GM12892 (cell line): ENCODE data around the gene TAB2.
A peak's percentile ranks its signal among the peaks of the same experiment; 100 is the strongest.
"Not testable (repeated sequence)": the region's sequence is repeated elsewhere in the genome, so short reads cannot be mapped to it uniquely, and the experiment has no call there.

Experiments used
- DNase-seq: peaks from one replicate; pipeline ENCODE4 v3.0.0; 2011; ENCODE audit not compliant: insufficient read length
- FAIRE-seq: peaks from 2 replicates; lab custom pipeline; 2011; peaks lifted over from hg19 to GRCh38; lab: Jason Lieb, UNC
- POLR2A ChIP-seq: IDR thresholded peaks from 2 replicates; pipeline ENCODE4 v1.6.1; 2011; ENCODE audit warnings: low read depth, low read length, control low read depth
- POLR2AphosphoS5 ChIP-seq: IDR thresholded peaks from 2 replicates; pipeline ENCODE4 v1.6.1; 2011; ENCODE audit warnings: low read depth, low read length, control low read depth
- TAF1 ChIP-seq: IDR thresholded peaks from 2 replicates; pipeline ENCODE4 v1.6.1; 2011; ENCODE audit warnings: low read depth, mild to moderate bottlenecking, control low read depth, low read length, borderline replicate concordance

Gene TAB2

DNA sequence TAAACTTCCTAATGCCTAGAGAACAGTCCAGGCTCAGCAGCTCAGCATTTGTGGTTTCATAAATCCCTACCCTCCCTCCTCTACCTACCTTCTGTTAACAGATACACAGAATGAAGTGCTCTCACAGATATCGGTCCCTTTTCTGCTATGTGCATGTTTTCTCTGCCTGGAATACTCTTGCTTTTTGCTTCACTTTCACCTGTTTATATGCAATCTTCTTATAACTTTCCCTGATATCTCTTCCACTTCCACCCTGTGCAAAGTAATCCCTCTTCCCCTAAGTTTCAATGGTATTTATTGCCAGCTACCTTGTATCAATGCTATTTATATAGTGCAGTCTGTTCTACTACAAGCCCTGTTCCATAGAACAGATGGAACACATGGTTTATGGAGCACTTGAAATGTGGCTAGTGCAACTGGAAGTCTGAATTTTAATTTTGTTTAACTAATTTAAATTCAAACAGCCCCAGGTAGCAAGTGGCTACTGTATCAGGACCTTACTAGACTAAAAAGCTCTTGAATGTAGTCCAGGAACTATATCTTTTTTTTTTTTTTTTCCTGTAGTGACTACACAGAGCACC lies 3.1 kb upstream of the TAB2 start:
- FAIRE-seq (no peak), DNase-seq (no peak)
- TF ChIP-seq TAF1: no peak
- TF ChIP-seq POLR2A: no peak
- no peak for TF ChIP-seq POLR2AphosphoS5

DNA sequence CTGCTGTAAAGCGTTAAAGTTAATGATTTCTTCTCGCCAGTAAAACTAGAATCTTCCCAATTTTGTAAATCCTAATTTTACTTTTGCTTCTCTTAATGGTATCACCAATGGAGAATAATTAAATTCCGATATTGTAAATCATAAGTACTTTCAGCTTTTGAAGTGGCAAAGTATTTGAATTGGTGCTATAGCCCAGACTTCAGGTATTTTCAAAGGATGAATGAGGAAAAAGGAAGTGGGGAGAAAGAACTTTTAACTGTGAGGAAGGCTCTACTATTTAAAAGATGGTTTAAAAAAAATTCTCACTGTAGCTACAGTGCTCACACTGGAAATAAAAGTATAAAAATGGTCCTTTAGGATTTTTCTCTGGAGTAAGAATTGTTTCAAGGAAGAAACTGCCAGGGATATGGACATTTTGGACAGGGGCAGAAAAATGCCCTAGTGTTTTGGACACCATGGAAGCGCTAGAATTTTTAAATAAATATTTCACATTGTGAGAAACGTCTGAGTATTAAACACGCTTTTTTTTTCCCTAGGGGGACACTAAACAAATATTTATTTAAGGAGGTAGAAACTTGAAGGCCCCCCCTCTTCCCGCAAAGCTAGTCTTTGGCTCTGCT lies 1.3 kb upstream of the TAB2 start:
- FAIRE-seq (no peak), DNase-seq (no peak)
- TF ChIP-seq POLR2AphosphoS5 (no peak), POLR2A (no peak), TAF1 (no peak)

DNA sequence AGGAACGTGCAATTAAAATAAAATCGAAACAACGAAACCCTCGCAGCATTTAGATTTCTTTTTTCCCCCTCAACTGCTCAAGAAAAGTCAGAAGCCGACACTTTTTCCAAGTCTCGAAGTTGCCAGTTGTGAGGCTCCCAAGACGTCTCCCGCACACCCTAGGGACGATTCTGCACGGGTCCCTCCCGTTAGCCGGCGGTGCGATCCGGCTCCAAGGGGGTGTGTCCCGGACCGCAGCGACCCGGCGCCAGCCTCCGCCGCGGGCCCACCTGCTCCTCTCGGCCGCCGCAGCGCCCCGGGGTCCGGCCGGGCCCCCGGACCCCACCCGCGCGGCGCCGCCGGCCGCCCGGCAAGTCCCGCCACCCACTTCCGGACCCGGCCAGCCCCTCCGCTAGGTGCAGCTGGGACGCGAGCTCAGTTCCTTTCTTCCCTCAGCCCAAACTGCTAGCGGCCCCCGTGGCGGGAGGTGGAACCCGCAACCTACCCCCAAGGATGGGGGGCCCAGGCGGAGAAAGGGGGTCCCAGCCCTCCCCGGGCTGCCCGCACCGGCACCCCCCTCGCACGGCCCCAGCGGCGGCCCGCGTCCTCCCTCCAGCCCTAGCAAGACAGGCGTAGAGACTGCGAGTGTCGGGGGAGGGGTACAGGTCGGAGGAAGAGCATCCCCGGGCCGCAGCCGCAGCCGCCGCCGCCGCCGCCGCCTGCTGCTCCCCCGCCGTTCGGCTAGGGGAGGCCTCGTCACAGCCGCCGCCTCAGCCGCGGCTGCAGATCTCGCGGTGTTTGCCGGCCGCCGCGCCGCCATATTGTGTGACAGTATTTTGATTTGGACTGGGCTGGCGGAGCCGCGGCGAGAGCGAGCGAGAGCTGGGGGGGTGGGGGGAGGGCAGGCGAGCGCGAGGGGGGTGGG lies 520 bp upstream of the TAB2 start:
- peak; percentile 64 for TF ChIP-seq POLR2A
- TF ChIP-seq POLR2AphosphoS5: no peak
- 0 out of 2 replicates have a peak, but pooled peaks have one; percentile 6 for TF ChIP-seq TAF1
- DNase-seq: peak; percentile 56
- FAIRE-seq: peak; percentile 95

DNA sequence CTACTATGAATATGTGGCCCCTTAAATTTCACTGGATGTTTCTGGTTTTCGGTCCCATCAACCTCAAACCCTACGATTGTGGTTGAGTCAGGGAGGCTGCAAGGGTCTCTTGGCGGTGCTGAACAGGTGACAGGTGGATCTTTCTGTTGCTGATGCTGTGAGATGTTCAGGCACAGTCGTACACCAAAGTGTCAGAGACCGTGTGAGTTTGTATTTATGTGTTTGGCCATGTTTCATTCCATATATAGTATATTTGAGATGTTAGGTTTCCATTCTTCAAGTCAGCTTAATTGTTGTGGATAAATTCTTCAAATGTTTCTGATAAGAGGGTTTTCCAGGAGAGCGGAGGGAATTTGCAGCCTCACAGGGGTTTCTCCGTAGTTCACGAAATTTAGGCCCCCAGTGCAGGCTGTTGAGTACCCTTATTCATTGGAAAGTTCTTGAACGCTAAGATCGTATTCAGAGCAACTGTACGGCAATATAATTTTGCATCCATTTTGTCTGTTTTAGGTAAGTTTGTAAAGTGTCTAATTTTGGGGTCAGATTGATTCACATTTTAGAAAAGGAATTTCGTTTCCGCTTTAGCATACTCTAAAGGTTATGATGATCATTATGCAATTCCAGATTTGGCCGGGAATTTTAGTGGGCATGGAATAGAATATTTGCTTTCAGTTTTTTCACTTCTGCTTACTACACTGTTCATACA lies 1.2 kb downstream of the TAB2 start:
- FAIRE-seq (peak; percentile 95), DNase-seq (no peak)
- TF ChIP-seq POLR2A: no peak; the same call in 1 of the 2 replicates
- peak; percentile 39; the same call in 1 of the 2 replicates for TF ChIP-seq POLR2AphosphoS5
- TF ChIP-seq TAF1: no peak

DNA sequence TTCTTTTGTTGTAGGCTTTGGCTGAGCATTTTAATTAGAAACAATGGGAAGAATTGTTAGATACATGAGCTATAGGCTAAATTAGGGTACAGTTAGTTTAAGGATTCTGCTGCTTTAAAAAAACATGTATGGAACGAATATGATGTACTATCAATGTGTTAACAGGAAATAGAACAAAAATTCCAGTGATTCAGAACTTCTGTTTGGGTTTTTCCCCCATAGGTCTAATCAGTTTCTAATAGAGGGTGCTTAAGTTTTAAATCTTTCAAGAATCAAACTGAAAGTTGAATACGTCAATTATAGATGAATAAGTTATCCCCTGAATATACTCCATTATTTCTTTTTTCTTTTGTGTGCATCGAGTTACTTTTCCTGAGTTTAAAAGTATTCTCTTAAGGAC lies 1.9 kb downstream of the TAB2 start:
- no peak for DNase-seq
- no peak for TF ChIP-seq TAF1
- no peak for TF ChIP-seq POLR2A
- TF ChIP-seq POLR2AphosphoS5: no peak
- peak; percentile 40 for FAIRE-seq

DNA sequence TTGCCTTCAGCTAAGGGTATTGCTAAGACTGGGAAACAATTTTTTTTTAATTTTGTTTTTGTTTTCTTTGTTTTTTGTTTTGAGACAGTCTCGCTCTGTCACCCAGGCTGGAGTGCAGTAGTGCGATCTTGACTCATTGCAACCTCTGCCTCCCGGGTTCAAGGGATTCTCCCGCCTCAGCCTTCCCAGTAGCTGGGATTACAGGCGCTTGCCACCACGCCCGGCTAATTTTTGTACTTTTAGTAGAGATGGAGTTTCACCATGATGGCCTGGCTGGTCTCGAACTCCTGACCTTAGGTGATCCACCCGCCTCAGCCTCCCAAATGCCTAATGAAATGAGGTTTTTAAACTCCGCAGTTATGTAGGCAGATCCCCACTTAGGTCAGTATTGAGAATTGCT lies 2.5 kb downstream of the TAB2 start:
- FAIRE-seq, DNase-seq: not testable (repeated sequence)

DNA sequence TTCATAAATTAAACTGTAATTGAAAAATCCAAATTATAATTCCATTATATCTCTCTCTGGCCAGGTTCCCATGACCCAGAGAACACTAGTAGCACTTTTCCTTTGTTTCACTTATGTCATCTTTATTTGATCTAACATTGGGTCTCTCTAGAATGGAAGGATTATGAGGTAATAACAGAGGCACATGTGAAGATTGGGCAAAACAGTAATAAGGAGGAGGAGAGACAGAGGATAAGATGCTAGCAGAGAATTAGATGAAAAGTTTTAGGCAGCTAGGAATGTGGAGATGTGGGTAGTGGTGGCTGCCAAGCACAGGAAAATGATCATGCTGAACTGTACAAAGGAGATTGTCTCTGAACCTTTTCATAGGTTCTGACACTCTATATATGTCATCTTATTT lies 3.3 kb downstream of the TAB2 start:
- no peak for TF ChIP-seq POLR2A
- DNase-seq: no peak
- FAIRE-seq: peak; percentile 82

DNA sequence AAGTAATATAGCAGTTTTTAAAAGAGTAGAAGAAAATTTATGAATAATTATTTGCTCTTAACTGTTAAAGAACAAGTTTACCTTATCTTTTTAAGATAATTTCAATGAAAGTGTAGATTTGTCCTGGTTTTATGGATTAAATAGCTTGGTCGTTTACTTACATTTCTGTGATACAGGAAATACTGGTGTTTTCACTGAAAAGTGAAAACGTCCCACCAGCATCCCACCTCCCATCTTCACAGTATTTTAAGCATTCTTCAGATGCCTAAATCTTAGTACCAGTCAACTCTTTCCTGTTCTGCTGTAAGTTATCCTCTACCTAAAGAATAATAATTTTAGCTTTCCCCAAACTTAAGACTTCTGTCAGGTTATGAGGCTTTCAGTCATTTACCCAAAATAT lies 5.8 kb downstream of the TAB2 start:
- no peak for FAIRE-seq
- TF ChIP-seq POLR2AphosphoS5 (no peak), POLR2A (no peak), TAF1 (no peak)
- no peak for DNase-seq

DNA sequence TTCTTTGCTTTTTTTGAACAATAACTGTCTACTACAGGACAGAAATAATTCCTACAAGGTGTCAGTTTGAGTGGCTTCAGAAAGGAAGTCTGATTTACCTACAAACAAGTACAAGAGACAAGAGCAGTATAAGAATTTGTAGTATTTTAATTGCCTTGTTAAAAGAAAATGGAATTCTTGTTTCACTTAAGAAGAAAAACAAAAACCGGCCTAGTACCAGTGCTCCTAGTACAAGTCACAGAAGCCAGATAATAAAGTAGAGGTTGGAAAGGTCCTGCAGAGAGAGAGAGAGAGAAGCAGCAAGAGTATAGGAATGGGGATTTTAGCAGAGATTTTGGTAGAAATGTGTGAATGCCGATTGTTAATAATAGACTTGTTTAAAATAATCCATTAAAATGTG lies 6.4 kb downstream of the TAB2 start:
- DNase-seq: no peak
- TF ChIP-seq POLR2AphosphoS5: no peak
- FAIRE-seq: no peak

DNA sequence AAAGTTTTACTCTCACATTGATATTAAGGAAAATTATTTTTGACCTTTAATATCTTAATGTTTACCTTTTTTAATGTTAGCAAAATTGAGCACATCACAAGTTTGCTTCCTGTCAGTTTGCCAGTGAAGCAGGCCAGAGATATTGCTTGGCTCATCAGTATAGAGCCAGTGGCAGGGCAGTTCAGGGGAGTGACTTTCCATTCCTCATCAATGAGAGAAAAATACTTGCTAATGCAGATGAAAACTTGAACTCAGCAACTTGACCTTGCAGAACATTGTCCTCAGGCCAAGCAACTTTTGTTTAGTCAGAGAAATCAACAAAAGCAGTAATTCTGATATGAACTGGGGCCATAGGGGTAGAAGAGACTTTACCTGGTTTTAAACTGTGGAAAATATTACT lies 6.9 kb downstream of the TAB2 start:
- DNase-seq: no peak
- FAIRE-seq: peak; percentile 64
- TF ChIP-seq POLR2AphosphoS5 (no peak), TAF1 (no peak), POLR2A (no peak)

DNA sequence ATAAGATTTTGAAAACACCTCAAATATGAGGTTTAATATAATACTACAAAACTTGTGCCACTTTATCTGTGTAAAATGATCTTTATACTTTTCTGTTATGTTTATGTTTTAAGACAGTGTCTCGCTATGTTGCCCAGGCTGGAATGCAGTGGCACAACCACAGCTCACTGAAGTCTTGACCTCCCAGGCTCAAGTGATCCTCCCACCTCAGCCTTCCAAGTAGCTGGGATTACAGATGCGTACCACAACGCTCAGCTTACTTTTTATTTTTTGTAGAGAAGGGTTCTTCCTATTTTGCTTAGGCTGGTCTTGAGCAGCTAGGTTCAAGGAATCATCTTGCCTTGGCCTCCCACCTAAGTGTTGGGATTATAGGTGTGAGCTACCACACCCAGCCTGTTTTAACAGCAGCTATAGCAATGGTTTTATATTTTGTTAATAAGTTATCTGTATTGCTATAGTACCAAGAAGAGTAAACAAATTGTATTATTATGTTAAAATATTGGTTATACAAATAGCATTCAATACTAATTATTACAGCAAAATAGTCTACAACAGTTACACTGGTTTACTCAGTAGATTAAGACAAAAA lies 8.2 kb downstream of the TAB2 start:
- FAIRE-seq (no peak), DNase-seq (no peak)
- no peak for TF ChIP-seq POLR2A
- no peak for TF ChIP-seq TAF1
- no peak for TF ChIP-seq POLR2AphosphoS5

DNA sequence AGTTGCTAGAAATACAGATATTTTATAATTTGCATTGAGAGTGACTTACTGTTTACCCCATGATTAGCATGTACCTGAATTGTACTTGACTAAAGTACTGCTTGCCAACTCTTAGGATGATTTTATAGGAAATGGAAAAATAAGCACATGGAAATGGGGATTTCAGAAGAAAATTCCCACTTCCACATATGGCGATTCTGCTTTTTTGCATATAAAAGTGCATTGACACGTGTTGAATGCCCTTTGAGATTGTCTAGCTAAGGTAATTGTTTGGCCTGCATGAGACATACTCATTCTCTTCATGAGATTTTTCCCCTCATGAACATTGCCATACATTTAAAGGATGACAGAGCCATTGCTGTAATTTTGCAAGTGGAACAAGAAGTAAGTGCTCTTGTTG lies 10.1 kb downstream of the TAB2 start:
- FAIRE-seq (no peak), DNase-seq (no peak)
- TF ChIP-seq POLR2A (no peak), POLR2AphosphoS5 (no peak), TAF1 (no peak)
